Esophagus squamous epithelium (tissue), 4 donors: ENCODE data around the gene NPB.

Experiments used
- CTCF ChIP-seq, 6 experiments: fragments of 450-650 bp in 4 of 6; fragments of 200-600 bp in 2 of 6; sonication (generic) in 2 of 6; IDR thresholded peaks; one replicate each; pipeline ENCODE4 v1.5.1; 2016 to 2019; ENCODE audit warnings: antibody characterized with exemption in 6 of 6, mild to moderate bottlenecking in 4 of 6, moderate library complexity in 4 of 6
- POLR2A ChIP-seq, 4 donors: fragments of 450-650 bp; IDR thresholded peaks; one replicate each; pipeline ENCODE4 v1.6.1; 2017; ENCODE audit warnings: antibody characterized with exemption in 4 of 4, mild to moderate bottlenecking in 4 of 4, moderate library complexity in 3 of 4

GRCh38 chr17:81916234-81917001 lies 14.4 kb downstream of the NPB start:
- TF ChIP-seq CTCF (IDR thresholded peaks at IDR 0.05) (no peak), POLR2A (IDR thresholded peaks at IDR 0.05) (peak in 3 of 4 donors; percentile 35 to 61 (median 60))
